GM23338 (cell line): ENCODE results near the gene RAB27B. TPM values are rescaled to one million over a fixed set of nuclear protein-coding genes. Genes with fewer than 3 reads are reported as not detected.

Source experiments
- ATAC-seq: fragments of 200-7000 bp; cut with Tn5 transposase; 3 replicates; pipeline ENCODE4 v1.9.1; 2020
- DNase-seq: peaks from one replicate; pipeline ENCODE4 v3.0.0-alpha.2; 2015; ENCODE audit warnings: low spot score
- H2AFZ ChIP-seq: fragments of 200-600 bp; sonication (generic); 2 replicates; pipeline ENCODE4 v1.8.0; 2016; ENCODE audit warnings: antibody characterized with exemption, mild to moderate bottlenecking, moderate library complexity
- H3F3A ChIP-seq: fragments of 200-600 bp; sonication (generic); replicated peaks from 2 replicates; pipeline ENCODE4 v1.8.0; 2017; ENCODE audit warnings: antibody characterized with exemption, mixed run types, low read depth
- H3K27ac ChIP-seq: fragments of 200-600 bp; sonication (generic); 2 replicates; pipeline ENCODE4 v1.6.1; 2016; ENCODE audit warnings: low read depth
- H3K27me3 ChIP-seq: fragments of 200-600 bp; sonication (generic); 2 replicates; pipeline ENCODE4 v1.8.0; 2016; ENCODE audit warnings: mild to moderate bottlenecking, mixed run types, moderate library complexity; ENCODE audit not compliant: insufficient read depth
- H3K36me3 ChIP-seq: fragments of 200-600 bp; sonication (generic); 2 replicates; pipeline ENCODE4 v1.8.0; 2016; ENCODE audit warnings: mild to moderate bottlenecking; ENCODE audit not compliant: insufficient read depth
- H3K4me1 ChIP-seq: fragments of 200-600 bp; sonication (generic); 2 replicates; pipeline ENCODE4 v1.8.0; 2016; ENCODE audit warnings: mild to moderate bottlenecking, moderate library complexity; ENCODE audit not compliant: insufficient read depth
- H3K4me2 ChIP-seq: fragments of 200-600 bp; sonication (generic); 2 replicates; pipeline ENCODE4 v1.7.1; 2017; ENCODE audit warnings: mixed run types
- H3K4me3 ChIP-seq: fragments of 200-600 bp; sonication (generic); 2 replicates; pipeline ENCODE4 v1.6.1; 2016; ENCODE audit warnings: mixed run types
- H3K79me2 ChIP-seq: fragments of 200-600 bp; sonication (generic); replicated peaks from 2 replicates; pipeline ENCODE4 v1.8.0; 2017; ENCODE audit warnings: mild to moderate bottlenecking; ENCODE audit not compliant: insufficient read depth
- H3K9me2 ChIP-seq: fragments of 200-600 bp; sonication (generic); 2 replicates; pipeline ENCODE4 v1.8.0; 2017; ENCODE audit not compliant: insufficient read depth
- H4K20me1 ChIP-seq: fragments of 200-600 bp; sonication (generic); replicated peaks from 2 replicates; pipeline ENCODE4 v1.8.0; 2017; ENCODE audit warnings: mild to moderate bottlenecking; ENCODE audit not compliant: insufficient read depth
- H3K27ac Mint-ChIP-seq: 2 replicates; pipeline ENCODE4 v1.8.0; 2020; ENCODE audit warnings: inconsistent platforms, mild to moderate bottlenecking, moderate library complexity, mixed read lengths
- H3K27me3 Mint-ChIP-seq: 3 replicates; pipeline ENCODE4 v1.8.0; 2022; ENCODE audit warnings: low read depth, mild to moderate bottlenecking, moderate library complexity, mixed read lengths, inconsistent platforms; ENCODE audit not compliant: insufficient read depth, poor library complexity
- H3K36me3 Mint-ChIP-seq: 3 replicates; pipeline ENCODE4 v1.8.0; 2021; ENCODE audit warnings: low read depth, mild to moderate bottlenecking, inconsistent platforms, moderate library complexity, mixed read lengths
- H3K4me1 Mint-ChIP-seq: 3 replicates; pipeline ENCODE4 v1.8.0; 2020; ENCODE audit warnings: mild to moderate bottlenecking, inconsistent platforms, mixed read lengths
- H3K4me3 Mint-ChIP-seq: 3 replicates; pipeline ENCODE4 v1.8.0; 2021; ENCODE audit warnings: moderate library complexity, mild to moderate bottlenecking, inconsistent platforms, mixed read lengths
- H3K9me3 Mint-ChIP-seq: 3 replicates; pipeline ENCODE4 v1.8.0; 2020; ENCODE audit warnings: moderate library complexity, mild to moderate bottlenecking, inconsistent platforms, mixed read lengths
- EZH2 ChIP-seq: fragments of 200-600 bp; sonication (generic); IDR thresholded peaks from one replicate; pipeline ENCODE4 v1.8.0; 2017; ENCODE audit warnings: antibody characterized with exemption, mild to moderate bottlenecking, low read depth; ENCODE audit not compliant: unreplicated experiment
- EZH2phosphoT487 ChIP-seq: fragments of 200-600 bp; sonication (generic); IDR thresholded peaks from one replicate; pipeline ENCODE4 v1.8.1; 2018; ENCODE audit warnings: antibody characterized with exemption; ENCODE audit not compliant: unreplicated experiment
- JUNB ChIP-seq: IDR thresholded peaks from one replicate; pipeline ENCODE4 v1.6.1; 2016; ENCODE audit warnings: antibody characterized with exemption; ENCODE audit not compliant: unreplicated experiment
- NANOG ChIP-seq: IDR thresholded peaks from 2 replicates; pipeline ENCODE4 v1.6.1; 2016; ENCODE audit warnings: antibody characterized with exemption, borderline replicate concordance
- POLR2AphosphoS5 ChIP-seq: IDR thresholded peaks from 2 replicates; pipeline ENCODE4 v1.6.1; 2016; ENCODE audit warnings: antibody characterized with exemption, low read depth
- STAT1 ChIP-seq: IDR thresholded peaks from one replicate; pipeline ENCODE4 v1.6.1; 2016; ENCODE audit warnings: antibody characterized with exemption; ENCODE audit not compliant: unreplicated experiment
- ZNF331 ChIP-seq: fragments of 250-450 bp; sonication (Bioruptor Pico); IDR thresholded peaks from 2 replicates; pipeline ENCODE4 v1.5.0; 2020; ENCODE audit warnings: low read depth, mild to moderate bottlenecking, moderate library complexity
- polyA plus RNA-seq: library from polyadenylated mRNA; unstranded; fragments of >200 nt; fragmentation: Nextera tagmentation; extraction: Ambion mirVana; gene quantifications from 2 replicates; pipeline ENCODE4 v1.2.1, GENCODE V29; 2016
- total RNA-seq: library from RNA; depleted of rRNA; stranded (reverse); fragments of >200 nt; shearing (Covaris generic); gene quantifications from 2 replicates; pipeline ENCODE4 v1.2.3, GENCODE V29; 2014
- TF ChIP-seq, protein P1 (sequence below), 2 experiments: fragments of 200-600 bp in 1 of 2; sonication (generic) in 1 of 2; conservative IDR thresholded peaks; 2 replicates each; pipeline versions ENCODE4 v1.5.1 to v1.6.1; 2016 to 2017; ENCODE audit warnings: antibody characterized with exemption in 2 of 2, low read depth in 2 of 2, mild to moderate bottlenecking in 2 of 2, moderate library complexity in 1 of 2
- TF ChIP-seq, protein P2 (sequence below): IDR thresholded peaks from 2 replicates; pipeline ENCODE4 v1.6.1; 2016; ENCODE audit warnings: antibody characterized with exemption

RAB27B gene
- total and polyA plus RNA-seq, 2 experiments from 2014 or later = 0.13 to 0.56 TPM

DNA sequence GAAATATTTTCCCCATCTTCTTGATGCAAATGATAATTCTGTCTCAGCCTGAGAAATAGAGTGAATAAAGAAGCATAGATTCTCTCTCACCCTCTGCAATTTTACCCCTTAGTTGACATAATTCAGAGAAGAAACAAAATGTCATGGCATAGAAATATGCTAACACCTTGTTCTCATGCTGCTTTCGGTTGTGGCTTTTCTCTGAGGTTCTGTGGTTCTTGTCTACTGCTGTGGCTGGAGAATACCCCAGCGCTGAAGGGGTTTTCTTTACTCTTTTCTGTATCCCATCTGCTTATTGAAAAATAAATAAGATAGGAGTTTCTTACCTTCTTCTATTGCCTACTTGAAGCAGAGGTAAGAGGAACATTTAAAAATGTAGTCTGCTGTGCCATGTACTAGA, 15.4 kb upstream of the RAB27B start:
- ATAC-seq = no peak
- Histone ChIP-seq H3K79me2 (no peaks in the 10 kb centered on the region), H3K4me3 (no peak overlapping the region), H3K4me2 (no peak overlapping the region), H3K9me2 (no peaks in the 10 kb centered on the region), H3F3A (no peaks in the 10 kb centered on the region), H2AFZ (no peak overlapping the region), H3K4me1 (peaks cover 2% of the 10 kb centered on the region; the same call in 1 of the 2 replicates), H3K27me3 (no peaks in the 10 kb centered on the region), H3K36me3 (no peaks in the 10 kb centered on the region), H4K20me1 (no peaks in the 10 kb centered on the region), H3K27ac (no peak overlapping the region)
- Mint-ChIP-seq H3K4me3 (no peak overlapping the region), H3K4me1 (peaks cover 10% of the 10 kb centered on the region), H3K9me3 (no peaks in the 10 kb centered on the region), H3K36me3 (no peaks in the 10 kb centered on the region), H3K27ac (no peak overlapping the region), H3K27me3 (no peaks in the 10 kb centered on the region)
- no peak for DNase-seq
- TF ChIP-seq ZNF331 (CRISPR knock-in tag) = no peak
- no peak for TF ChIP-seq JUNB
- TF ChIP-seq, protein P1, sequence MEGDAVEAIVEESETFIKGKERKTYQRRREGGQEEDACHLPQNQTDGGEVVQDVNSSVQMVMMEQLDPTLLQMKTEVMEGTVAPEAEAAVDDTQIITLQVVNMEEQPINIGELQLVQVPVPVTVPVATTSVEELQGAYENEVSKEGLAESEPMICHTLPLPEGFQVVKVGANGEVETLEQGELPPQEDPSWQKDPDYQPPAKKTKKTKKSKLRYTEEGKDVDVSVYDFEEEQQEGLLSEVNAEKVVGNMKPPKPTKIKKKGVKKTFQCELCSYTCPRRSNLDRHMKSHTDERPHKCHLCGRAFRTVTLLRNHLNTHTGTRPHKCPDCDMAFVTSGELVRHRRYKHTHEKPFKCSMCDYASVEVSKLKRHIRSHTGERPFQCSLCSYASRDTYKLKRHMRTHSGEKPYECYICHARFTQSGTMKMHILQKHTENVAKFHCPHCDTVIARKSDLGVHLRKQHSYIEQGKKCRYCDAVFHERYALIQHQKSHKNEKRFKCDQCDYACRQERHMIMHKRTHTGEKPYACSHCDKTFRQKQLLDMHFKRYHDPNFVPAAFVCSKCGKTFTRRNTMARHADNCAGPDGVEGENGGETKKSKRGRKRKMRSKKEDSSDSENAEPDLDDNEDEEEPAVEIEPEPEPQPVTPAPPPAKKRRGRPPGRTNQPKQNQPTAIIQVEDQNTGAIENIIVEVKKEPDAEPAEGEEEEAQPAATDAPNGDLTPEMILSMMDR (conservative IDR thresholded peaks at IDR 0.05; ENCODE audit: low read depth in 2 of 2) = no peak
- TF ChIP-seq STAT1 = no peak
- no peak for TF ChIP-seq NANOG

DNA sequence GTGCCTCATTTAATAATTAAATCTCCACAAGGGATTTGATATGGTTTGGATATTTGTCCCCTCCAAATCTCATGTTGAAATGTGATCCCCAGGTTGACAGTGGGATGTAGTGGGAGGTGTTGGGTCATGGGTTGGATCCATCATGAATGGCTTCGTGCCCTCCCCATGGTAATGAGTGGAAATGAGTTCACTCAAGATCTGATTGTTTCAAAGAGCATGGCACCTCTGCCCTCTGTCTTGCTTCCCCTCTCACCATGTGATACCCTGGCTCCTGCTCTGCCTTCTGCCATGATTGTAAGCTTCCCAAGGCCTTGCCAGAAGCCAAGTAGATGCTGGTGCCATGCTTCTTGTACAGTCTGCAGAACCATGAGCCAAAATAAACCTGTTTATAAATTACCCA, 15.0 kb upstream of the RAB27B start:
- H3K27ac Mint-ChIP-seq = no peak overlapping the region
- ATAC-seq = no peak
- no peak for TF ChIP-seq POLR2AphosphoS5
- no peak for TF ChIP-seq JUNB
- no peak for TF ChIP-seq EZH2
- no peak for TF ChIP-seq NANOG

DNA sequence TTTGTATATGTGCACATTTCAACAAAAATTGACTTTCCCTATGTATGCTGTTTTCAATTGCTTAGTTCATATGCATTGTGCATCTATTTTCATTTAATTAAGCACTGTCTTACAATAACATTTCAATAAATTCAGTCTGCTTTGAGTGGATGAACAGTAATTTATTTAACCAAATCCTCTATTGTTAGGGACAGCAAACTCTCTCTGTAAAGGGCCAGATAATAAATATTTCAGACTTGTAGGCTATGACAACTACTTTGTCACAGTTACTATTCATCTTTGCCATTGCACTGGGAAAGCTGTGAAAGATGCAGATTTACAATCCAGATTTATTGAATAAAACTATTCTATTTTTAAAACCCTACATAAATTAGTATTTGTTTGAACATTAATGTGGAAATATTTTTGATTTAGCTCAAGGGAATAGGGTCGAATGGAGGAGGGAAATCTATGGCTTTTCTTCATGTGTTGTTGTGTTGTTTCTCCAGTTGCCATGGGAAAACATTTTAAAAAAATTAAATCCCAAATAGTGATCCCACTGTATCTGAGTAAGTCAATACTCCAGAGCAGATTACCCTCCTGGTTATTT, 14.2 kb upstream of the RAB27B start:
- H3K36me3 ChIP-seq = no peaks in the 10 kb centered on the region
- DNase-seq (no peak), ATAC-seq (no peak)
- no peak overlapping the region for H3K27ac Mint-ChIP-seq
- H3K27me3 Mint-ChIP-seq = no peaks in the 10 kb centered on the region
- peaks cover 2% of the 10 kb centered on the region; the same call in 1 of the 2 replicates for H3K4me1 ChIP-seq
- no peaks in the 10 kb centered on the region for H3K27me3 ChIP-seq
- no peaks in the 10 kb centered on the region for H3K9me2 ChIP-seq
- H3K4me1 Mint-ChIP-seq = peaks cover 10% of the 10 kb centered on the region
- TF ChIP-seq ZNF331 (CRISPR knock-in tag) (no peak), EZH2phosphoT487 (no peak), POLR2AphosphoS5 (no peak)
- TF ChIP-seq, protein P1 (conservative IDR thresholded peaks at IDR 0.05; ENCODE audit: low read depth in 2 of 2) = no peak
- TF ChIP-seq, protein P2, sequence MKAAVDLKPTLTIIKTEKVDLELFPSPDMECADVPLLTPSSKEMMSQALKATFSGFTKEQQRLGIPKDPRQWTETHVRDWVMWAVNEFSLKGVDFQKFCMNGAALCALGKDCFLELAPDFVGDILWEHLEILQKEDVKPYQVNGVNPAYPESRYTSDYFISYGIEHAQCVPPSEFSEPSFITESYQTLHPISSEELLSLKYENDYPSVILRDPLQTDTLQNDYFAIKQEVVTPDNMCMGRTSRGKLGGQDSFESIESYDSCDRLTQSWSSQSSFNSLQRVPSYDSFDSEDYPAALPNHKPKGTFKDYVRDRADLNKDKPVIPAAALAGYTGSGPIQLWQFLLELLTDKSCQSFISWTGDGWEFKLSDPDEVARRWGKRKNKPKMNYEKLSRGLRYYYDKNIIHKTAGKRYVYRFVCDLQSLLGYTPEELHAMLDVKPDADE = no peak
- no peaks in the 10 kb centered on the region for H3K9me3 Mint-ChIP-seq
- no peaks in the 10 kb centered on the region for H3K79me2 ChIP-seq
- no peak overlapping the region for H3K4me2 ChIP-seq
- H2AFZ ChIP-seq = no peak overlapping the region
- H3K4me3 Mint-ChIP-seq = no peak overlapping the region
- no peak overlapping the region for H3K4me3 ChIP-seq
- no peaks in the 10 kb centered on the region for H3F3A ChIP-seq
- no peaks in the 10 kb centered on the region for H3K36me3 Mint-ChIP-seq
- no peaks in the 10 kb centered on the region for H4K20me1 ChIP-seq
- H3K27ac ChIP-seq = no peak overlapping the region

More for the DNA sequence above, 15.0 kb upstream of the RAB27B start:
- Mint-ChIP-seq H3K9me3 (no peaks in the 10 kb centered on the region), H3K4me3 (no peak overlapping the region), H3K27me3 (no peaks in the 10 kb centered on the region), H3K36me3 (no peaks in the 10 kb centered on the region), H3K4me1 (peaks cover 10% of the 10 kb centered on the region)
- Histone ChIP-seq H3K79me2 (no peaks in the 10 kb centered on the region), H3K36me3 (no peaks in the 10 kb centered on the region), H3K4me2 (no peak overlapping the region), H3K27ac (no peak overlapping the region), H3F3A (no peaks in the 10 kb centered on the region), H2AFZ (no peak overlapping the region), H4K20me1 (no peaks in the 10 kb centered on the region), H3K4me1 (peaks cover 2% of the 10 kb centered on the region; the same call in 1 of the 2 replicates), H3K4me3 (no peak overlapping the region), H3K27me3 (no peaks in the 10 kb centered on the region), H3K9me2 (no peaks in the 10 kb centered on the region)
- DNase-seq = no peak
